PFSK-1 (cell line): ENCODE results near the gene PIK3C3.

Experiments
- FOXP2 ChIP-seq: optimal IDR thresholded peaks from 2 replicates; pipeline ENCODE3; 2011; ENCODE audit warnings: borderline replicate concordance, control low read depth, inconsistent platforms; ENCODE audit not compliant: insufficient read depth; ENCODE audit errors: extremely low read length, extremely low read depth
- POLR2AphosphoS5 ChIP-seq: IDR thresholded peaks from 2 replicates; pipeline ENCODE4 v1.6.1; 2012; ENCODE audit warnings: low read depth, mild to moderate bottlenecking, control low read depth, low read length, moderate library complexity
- SIN3A ChIP-seq: IDR thresholded peaks from 2 replicates; pipeline ENCODE4 v1.6.1; 2012; ENCODE audit warnings: mild to moderate bottlenecking, low read length, moderate library complexity, borderline replicate concordance; ENCODE audit not compliant: insufficient read depth
- TAF1 ChIP-seq: IDR thresholded peaks from 2 replicates; pipeline ENCODE4 v1.6.1; 2012; ENCODE audit warnings: low read length, control low read depth, borderline replicate concordance; ENCODE audit not compliant: insufficient read depth
- TF ChIP-seq, protein P1 (sequence below), 2 experiments: IDR thresholded peaks; 2 replicates each; pipeline versions ENCODE4 v1.6.1 to v1.8.0; 2011 to 2012; ENCODE audit warnings: low read depth in 2 of 2, low read length in 2 of 2, control low read depth in 1 of 2, inconsistent platforms in 1 of 2, mild to moderate bottlenecking in 1 of 2, moderate library complexity in 1 of 2; ENCODE audit not compliant: insufficient read depth in 1 of 2

The PIK3C3 gene

DNA sequence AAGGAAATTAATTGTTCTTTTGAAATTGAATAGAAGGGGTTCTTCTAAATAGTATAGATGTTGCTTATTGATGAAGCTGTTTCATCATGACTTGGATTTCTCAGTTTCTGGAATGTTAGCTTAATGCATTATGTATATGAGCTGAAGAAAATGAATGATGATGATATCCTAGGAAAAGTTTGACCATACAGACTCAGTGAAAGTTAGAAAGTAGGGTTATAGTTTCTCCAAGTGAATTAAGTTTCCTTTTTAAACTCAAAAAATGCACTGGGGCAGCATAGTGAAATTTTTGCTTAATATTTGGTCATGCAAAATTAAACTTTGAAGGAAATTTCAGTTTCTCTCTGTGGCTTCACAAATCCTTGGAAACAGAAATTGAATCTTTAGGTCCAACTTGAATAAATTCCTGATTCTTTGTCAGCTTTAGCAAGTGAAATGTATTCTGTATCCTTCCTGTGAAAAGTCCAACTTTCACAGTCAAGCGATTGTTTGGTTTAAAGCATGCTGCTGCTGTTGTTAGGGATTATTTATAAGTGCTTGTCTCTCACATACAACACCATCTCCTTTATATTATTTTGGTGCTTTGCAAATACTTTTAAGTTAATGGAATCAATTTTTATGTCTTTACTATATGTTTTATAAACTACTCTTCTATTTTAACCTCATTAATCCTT, 78.2 kb downstream of the PIK3C3 start:
- no peak for TF ChIP-seq POLR2AphosphoS5
- TF ChIP-seq TAF1: no peak
- no peak for TF ChIP-seq FOXP2
- TF ChIP-seq, protein P1, sequence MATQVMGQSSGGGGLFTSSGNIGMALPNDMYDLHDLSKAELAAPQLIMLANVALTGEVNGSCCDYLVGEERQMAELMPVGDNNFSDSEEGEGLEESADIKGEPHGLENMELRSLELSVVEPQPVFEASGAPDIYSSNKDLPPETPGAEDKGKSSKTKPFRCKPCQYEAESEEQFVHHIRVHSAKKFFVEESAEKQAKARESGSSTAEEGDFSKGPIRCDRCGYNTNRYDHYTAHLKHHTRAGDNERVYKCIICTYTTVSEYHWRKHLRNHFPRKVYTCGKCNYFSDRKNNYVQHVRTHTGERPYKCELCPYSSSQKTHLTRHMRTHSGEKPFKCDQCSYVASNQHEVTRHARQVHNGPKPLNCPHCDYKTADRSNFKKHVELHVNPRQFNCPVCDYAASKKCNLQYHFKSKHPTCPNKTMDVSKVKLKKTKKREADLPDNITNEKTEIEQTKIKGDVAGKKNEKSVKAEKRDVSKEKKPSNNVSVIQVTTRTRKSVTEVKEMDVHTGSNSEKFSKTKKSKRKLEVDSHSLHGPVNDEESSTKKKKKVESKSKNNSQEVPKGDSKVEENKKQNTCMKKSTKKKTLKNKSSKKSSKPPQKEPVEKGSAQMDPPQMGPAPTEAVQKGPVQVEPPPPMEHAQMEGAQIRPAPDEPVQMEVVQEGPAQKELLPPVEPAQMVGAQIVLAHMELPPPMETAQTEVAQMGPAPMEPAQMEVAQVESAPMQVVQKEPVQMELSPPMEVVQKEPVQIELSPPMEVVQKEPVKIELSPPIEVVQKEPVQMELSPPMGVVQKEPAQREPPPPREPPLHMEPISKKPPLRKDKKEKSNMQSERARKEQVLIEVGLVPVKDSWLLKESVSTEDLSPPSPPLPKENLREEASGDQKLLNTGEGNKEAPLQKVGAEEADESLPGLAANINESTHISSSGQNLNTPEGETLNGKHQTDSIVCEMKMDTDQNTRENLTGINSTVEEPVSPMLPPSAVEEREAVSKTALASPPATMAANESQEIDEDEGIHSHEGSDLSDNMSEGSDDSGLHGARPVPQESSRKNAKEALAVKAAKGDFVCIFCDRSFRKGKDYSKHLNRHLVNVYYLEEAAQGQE (IDR thresholded peaks at IDR 0.05; ENCODE audit: insufficient read depth in 1 of 2, low read depth in 2 of 2, low read length in 2 of 2): no peak
- no peak for TF ChIP-seq SIN3A

DNA sequence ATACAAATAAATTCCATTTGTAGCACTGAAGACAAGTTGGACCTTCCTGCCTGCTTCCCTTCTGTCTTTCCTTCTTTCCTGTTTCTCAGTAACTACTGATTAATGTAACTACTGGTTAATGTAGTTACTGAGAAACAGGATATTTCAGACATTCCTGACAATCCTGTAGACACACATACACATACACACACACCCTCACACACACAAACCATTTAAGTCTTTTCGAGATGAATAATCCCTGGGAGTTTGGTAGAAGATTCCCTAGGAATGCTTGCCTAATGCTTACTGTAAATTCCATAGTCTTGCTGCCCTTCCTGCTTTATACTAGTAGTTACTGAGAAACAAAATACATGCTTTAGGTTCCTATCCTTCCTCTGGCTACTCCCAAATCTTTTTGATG, 83.9 kb downstream of the PIK3C3 start:
- no peak for TF ChIP-seq FOXP2
- TF ChIP-seq POLR2AphosphoS5: no peak
- no peak for TF ChIP-seq TAF1
- TF ChIP-seq SIN3A: no peak
- TF ChIP-seq, protein P1 (IDR thresholded peaks at IDR 0.05; ENCODE audit: insufficient read depth in 1 of 2, low read depth in 2 of 2, low read length in 2 of 2): no peak

DNA sequence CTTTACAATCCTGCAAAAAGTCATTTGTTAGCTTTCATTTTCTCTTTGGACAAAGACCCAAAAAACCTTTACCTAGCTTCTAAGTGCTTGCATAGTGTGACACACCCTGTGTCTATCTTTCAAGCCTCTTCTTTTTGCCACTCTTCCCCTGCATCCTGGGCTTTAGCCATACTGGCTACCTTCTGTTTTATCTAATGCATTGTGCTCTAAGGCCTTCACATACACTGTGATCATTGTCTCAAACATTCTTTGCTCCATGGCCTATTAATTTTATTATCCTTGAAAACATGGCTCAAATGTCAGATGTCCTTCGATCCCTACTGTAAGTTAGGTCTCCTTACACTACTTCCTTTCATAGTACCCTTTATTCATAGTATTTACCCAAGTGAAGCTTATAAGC, 84.4 kb downstream of the PIK3C3 start:
- TF ChIP-seq, protein P1 (IDR thresholded peaks at IDR 0.05; ENCODE audit: insufficient read depth in 1 of 2, low read depth in 2 of 2, low read length in 2 of 2): no peak
- no peak for TF ChIP-seq SIN3A
- no peak for TF ChIP-seq FOXP2
- TF ChIP-seq TAF1: no peak
- TF ChIP-seq POLR2AphosphoS5: no peak

DNA sequence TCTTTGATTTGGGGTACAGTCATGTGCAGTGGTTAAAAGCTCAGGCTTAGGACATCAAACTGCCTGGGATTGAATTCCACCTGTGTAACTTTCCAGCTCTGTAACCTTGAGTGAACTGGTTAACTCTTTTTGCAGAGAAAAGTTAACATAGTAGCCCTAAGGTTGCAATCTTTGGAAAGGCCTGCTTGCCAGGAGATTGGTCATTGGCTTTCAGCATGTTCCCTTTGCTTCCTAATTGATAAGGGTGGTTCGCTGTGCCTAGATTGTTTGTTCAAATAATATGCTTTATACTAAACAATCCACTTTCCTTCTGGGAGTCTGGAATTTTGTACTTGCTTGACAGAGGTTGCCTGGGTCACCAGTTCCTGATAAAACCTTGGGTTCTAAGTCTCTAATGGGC, 86.8 kb downstream of the PIK3C3 start:
- TF ChIP-seq POLR2AphosphoS5 (no peak), TAF1 (no peak), FOXP2 (no peak), SIN3A (no peak)
- TF ChIP-seq, protein P1 (IDR thresholded peaks at IDR 0.05; ENCODE audit: insufficient read depth in 1 of 2, low read depth in 2 of 2, low read length in 2 of 2): no peak
